Activated CD4-positive, CD25-positive, alpha-beta regulatory T cell treated with anti-CD3 and anti-CD28 coated beads, Interleukin-2, amount 50 U/mL, for 24 hours (primary cell): ENCODE results near the gene LRIT3.
"Not testable (repeated sequence)": the region's sequence is repeated elsewhere in the genome, so short reads cannot be mapped to it uniquely, and the experiment has no call there.

Experiments used
- ATAC-seq, 2 donors: fragments of 150-1000 bp; cut with Tn5 transposase; one replicate each; pipeline ENCODE4 v1.10.0; 2021; ENCODE audit warnings: mild to moderate bottlenecking in 1 of 2, moderate library complexity in 1 of 2

LRIT3 gene

DNA sequence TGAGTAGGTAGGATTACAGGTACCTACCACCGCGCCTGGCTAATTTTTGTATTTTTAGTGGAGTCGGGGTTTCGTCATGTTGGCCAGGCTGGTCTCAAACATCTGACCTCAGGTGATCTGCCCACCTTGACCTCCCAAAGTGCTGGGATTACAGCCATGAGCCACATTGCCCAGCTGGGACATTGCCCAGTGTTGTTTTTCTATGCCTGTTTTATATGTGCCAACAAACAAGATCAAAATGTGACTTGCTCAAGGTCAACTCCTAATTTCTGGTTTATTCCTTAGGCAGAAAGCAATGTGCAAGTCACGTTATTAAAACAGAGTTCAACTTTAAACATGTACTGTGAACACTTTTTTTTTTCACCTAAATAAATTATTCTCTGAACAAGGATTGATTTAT is 2.7 kb downstream of the LRIT3 start:
- ATAC-seq = no peak

DNA sequence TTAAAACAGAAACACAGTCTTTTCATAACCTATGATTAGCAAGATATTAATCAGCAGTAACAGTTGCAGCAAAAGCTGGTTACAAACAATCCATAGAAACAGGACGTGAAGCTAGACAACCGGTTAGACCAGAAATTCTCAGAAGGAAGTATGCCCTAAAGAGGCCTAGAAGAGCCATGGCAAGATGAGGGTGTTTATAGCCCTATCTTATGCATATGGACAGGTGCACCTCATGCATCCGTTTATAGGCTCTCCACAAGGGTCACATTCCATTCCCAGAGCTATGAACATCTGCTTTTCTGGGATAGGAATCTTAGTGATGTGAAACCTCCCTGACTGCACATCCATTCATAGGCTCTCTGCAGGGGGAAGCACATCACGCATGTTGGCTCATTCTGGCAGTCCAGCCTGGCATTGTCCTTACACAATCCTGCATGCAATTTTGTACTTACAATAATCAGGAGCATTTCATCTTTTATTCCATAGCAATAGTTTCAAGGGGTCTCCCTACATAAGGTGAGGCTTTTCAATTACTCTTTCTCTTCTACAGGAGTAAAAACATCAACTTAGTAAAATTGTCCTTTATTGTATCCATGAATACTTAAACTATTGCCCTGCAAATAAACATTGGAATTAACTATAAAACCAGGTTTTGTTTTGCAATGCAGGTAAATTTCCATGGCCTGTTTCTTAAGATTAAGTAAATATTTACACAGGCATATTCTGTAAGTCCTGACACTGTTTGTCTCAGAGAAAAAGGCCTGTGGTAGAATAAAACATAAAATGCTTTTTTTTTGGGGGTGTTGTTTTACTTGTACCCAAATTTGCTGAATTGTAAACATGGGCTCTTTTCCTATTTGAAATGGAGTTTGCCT is 11.8 kb downstream of the LRIT3 start:
- ATAC-seq = not testable (repeated sequence)

DNA sequence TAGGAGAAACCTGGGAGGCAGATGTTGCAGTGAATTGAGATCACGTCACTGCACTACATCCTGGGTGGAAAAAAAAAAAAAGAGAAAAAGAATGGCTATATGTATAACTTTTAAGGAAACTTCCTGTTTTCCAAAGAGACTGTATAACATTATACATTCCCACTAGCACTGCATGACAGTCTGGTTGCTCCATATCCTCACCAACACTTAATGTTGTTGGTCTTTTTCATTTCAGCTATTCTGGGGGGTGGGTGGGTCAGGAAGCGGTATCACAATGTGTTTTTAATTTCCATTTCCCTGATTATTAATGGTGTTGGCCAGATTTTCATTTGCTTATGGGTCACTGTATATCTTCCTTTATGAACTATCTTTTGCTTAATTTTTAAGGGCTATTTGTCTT is 13.4 kb downstream of the LRIT3 start:
- no peak for ATAC-seq

DNA sequence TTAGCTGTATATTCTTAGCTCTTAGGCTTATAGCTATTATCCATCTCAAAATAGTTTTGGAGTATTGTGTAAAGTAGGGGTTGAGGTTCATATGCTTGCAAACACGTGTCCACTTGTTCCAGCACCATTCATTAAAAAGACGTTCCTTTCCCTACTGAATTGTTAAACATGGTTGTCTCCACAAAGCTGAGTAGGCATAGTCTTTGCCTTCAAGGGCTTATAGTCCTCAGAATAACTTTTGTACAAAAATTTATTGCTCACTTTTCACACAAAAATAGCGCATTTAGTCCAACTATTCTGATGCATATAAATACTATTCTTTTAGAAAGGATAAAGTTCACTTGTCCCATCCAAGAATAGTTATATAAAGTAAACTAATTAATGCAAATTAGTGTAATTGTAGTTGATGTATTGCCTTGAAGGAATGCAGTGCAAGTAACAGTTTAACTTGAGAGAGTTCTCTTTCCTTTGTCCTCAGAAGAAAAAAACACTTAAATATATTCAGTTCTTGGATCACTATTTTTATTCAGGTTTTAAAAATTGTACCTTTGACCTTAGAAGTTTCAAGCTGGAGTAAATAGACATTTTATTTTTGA is 14.1 kb downstream of the LRIT3 start:
- ATAC-seq = no peak

DNA sequence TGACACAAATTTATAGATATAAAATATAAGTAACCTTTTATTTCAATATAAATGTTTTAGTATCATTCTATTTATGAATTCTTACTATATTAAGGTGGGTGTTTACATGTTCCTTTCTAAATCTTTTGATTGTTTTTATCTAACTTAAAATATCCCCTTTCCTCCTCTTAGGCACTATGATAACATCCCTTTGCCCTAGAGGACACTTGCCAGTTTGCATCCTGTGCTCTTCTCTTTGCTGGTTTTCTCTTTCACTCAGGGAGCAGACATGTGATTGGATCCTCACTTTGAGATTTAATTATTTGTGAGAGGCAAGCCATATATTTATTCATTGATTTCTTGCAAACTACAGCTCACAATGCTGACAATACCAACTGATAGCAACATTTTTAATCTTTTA is 16.2 kb downstream of the LRIT3 start:
- no peak for ATAC-seq

DNA sequence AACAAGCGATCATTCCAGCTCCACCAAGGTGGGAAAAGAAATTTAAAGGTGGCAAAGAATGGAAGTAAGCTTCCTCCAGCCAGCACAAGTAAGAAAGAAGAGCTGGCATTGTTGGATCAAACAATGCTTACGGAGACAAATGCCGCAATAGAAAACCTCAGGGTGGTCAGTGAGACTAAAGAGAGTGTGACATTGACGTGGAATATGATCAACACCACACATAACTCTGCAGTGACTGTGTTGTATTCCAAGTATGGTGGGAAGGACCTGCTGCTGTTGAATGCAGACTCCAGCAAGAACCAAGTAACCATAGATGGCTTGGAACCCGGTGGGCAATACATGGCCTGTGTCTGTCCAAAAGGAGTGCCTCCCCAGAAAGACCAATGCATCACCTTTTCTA is 22.2 kb downstream of the LRIT3 start:
- no peak for ATAC-seq

DNA sequence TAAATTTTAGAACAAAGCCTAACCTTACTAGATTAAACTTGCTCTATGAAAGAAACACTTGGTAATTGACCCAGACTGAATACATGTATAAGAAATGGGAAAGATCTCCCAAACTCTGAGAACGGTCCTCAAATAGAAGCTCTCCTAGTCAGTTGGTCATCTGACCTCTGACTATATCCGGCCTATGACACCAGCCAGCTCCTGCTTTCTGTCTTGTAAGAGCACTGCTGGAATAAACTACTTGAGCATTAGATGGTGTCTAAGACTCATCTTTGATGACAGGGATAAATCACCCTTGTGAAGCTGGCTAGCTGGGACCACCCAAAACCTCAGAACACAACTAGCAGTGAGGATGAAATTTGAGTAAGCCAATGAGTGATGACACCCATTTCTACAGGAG is 24.2 kb downstream of the LRIT3 start:
- no peak for ATAC-seq

DNA sequence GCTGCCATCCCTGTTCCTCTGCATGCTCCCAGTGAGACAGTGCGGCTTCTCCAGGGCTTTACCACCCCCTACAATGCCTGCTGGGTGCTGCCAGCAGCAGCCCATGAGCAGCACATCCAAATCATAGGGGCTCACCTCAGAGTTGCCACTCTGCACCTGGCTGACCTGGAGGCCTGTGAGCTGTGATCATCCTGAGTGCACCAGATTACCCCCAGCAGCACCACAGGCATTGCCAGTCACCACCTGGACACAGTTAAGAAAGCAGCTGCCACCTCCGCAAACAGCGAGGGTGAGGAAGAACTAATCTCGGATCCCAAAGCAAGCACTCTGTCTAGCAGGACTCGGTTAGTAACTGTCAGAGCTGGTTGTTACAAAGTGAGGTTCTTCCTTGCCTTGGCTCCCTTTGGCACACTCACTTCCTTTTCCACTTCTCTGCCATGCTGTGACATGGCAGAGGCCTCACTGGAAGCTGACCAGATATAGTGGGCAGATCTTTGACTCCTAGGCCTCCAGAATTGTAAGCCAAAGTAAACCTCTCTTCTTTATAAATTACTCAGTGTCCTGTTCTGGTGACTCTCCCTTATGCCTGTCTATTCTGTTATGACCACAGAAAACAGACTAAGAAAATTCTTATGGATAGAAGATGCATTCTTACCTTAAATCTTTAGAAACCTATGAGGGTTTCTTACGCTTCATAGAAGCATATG is 25.2 kb downstream of the LRIT3 start:
- no peak for ATAC-seq

DNA sequence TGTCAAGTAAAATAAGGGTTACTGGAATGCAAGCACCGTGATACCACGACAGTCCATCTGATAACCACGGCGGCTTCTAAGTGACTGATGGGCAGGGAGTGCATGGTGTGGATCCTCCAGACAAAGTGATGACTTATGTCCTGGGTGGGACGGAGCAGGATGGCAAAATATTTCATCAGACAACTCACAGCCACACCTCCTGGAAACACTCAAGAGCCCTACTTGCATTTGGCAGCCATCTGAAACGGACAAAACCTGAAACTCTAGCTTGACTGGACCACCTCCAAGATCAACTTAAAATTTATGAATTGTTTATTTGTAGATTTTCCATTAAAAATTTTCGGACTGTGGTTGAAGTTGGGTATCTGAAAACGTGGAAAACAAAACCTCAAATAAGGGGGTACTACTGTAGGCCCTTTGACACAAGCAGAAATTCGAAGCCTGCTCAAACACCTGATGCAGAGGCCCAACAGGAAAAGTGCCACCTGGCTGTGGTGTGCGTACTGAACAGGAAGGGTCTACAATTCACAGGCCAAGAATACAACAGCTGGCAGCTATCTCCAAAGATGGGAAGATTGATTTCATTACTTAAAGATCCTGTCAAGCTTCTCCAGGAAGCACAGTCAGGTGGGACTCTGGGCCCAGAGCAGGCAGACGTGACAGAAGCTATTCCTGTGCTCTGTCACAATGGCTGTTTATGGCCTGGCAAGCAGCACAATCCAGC is 26.0 kb downstream of the LRIT3 start:
- no peak for ATAC-seq

DNA sequence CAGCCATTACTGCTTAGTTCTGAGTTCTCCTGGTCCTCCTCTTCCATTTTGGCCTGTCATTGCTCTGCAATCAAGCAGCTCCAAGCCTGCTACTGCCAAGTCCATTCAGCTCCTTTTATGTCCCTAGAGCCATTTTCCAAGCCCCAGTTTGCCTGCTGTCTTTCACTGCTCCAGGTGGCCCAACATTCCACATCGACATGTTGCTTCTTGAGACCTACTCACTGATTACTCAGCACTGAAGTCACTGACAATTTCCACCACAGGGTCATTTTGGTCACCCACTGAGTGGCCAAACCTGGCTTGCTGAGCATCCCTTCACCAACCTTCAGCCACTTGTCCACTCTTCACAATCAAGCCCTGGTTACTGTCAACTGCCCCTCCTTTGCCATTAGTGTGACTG is 27.2 kb downstream of the LRIT3 start:
- no peak for ATAC-seq

DNA sequence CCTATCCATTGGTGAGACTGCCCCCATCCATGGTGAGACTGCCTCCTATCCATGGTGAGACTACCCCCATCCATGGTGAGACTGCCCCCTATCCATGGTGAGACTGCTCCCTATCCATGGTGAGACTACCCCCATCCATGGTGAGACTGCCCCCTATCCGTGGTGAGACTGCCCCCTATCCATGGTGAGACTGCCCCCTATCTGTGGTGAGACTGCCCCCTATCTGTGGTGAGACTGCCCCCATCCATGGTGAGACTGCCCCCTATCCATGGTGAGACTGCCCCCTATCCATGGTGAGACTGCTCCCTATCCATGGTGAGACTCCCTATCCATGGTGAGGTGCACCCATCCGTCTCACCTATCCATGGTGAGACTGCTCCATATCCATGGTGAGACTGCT is 27.6 kb downstream of the LRIT3 start:
- ATAC-seq = not testable (repeated sequence)

DNA sequence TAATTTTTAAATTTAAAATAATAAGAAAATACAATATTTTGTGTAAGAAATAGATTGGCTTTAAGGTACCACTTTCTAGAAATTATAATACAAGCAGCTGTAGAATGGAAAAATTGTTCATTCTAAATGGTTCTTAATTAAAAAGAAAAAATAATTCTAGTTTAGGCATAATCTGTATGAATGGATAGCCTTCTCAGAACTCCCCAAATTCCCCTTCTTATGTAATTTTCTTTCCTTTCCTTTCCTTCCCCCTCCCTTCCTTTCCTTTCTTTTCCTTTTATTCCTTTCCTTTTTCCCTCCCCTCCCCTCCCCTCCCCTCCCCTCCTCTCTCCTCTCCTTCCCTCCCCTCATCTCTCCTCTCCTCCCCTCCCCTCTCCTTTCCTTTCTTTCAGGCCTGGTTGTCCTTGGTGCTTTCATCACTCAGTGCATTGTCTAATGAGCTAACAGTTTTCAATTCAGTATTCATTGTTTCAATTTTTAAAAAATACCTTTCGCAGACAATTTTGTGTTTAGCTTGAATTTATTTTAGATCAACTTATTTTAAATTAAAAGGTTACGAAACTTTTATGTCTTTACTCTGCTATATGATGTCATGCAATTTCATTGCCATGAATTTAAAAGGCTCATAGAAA is 28.8 kb downstream of the LRIT3 start:
- no peak for ATAC-seq

DNA sequence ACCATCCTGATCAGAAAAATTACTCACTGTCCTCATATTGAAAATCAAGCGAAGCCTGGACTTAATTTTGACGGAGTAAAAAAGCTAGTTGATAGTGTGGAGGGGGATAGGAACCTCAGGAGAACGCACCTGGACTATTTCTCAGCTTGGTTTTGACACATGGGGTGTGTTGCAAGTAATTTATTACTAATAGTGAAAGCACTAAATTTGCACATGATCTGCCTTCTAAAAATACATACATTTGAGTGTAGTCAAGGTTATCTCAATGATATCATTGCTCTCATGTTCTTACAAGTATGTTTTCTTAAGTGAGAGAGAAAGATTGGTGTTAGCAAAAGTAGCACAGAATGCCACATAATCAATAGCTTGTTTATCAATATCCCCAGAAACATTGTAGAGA is 29.5 kb downstream of the LRIT3 start:
- ATAC-seq = no peak

DNA sequence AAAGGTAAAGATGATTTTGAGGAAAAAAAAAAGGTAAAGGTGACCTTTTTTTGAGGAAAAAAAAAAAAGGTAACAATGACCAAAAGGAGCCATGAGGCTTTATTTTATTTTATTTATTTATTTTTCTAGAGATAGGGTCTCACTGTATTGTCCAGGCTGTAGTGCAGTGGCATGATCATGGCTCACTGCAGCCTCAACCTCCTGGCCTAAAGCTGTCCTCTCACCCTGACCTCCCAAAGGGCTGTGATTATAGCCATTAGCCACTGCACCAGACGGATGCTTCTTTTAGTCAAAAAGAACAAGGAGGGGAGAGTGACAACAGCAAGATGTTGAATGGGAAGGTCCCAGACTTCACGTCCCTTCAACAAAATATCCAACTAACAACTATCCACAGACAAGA is 30.4 kb downstream of the LRIT3 start:
- no peak for ATAC-seq

DNA sequence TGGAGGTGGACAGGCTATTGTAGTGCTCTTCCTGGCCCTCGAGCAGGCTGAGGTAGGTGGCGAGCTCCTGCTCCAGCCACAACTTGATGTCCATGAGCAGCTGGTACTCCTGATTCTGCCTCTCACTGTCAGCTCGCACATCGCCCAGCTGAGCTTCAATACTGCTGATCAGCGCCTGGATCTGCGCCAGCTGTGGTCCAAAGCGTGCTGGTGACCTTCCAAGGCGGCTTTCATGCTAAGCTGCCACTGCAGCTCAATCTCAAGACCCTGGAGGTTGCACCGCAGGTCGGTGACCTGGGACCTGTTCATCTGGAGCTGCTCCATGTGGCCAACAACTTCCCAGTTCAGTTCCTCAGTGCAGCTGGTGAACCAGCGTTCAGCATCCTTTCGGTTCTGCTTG is 31.2 kb downstream of the LRIT3 start:
- ATAC-seq = no peak

DNA sequence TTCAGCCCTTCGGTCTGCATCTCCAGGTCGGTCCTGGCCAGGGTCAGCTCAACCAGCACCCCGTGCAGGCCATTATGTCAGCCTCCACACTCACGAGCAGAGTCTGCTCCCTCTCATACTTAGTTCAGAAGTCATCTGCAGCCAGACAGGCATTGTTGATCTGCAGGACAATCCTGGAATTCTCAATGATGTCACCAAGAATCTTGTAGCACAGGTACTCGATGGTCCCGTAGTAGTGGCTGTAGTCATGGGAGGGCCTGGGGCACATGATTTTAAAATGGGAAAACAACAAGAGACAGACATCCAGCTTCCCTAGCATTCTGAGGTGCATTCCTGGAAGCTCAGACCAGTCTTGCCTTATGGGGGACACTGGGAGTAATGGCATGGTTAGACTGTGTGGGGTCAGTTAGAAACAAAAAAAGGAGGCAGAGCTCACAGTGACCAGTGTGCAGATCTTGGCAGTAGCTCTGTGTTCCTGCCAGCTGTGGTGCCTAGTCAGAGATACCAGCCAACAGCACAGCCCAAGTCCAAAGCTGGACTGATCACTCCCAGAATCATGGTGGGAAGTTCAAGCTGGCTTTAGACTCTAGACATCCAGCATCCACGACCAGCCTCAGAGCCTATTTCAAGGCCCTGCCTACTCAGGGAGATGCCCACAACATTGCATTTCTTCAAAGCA is 31.9 kb downstream of the LRIT3 start:
- ATAC-seq = no peak

DNA sequence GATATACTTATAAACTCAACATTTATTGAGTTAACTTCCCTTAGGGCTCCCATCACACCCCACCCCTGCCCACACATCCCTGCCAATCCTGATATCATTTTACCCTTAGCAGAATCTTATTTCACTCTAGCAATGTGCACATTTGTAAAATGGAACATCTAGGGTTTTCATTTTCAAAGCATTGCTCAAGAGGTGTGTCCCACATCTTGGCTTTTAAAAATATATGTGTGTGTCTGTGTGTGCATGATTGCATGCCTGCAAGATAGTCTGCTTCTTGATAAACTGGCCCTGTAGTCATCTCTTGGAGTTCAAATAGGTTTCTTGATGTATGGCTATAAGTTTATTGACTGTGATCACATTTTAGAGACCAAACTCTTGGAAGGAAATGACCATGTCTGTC is 38.4 kb downstream of the LRIT3 start:
- ATAC-seq = no peak

DNA sequence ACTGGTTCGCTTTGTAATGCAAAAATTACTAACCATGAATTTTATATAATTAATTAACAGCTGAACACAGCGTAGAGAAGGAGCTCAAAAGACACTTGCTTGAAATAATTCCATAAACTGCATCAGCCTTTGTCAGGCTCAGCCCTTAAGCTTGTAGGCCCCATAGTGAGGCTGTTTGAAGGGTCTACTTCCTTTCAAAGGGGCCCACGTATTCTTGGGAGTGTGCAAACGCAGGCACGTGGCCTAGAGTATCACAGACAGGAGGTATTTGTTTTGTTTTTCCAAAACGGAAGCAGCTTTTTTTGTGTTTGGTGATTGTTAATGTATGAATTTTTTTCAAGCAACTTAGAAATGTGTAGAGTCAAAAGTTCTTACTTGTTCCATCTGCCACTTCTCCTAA is 39.2 kb downstream of the LRIT3 start:
- no peak for ATAC-seq

DNA sequence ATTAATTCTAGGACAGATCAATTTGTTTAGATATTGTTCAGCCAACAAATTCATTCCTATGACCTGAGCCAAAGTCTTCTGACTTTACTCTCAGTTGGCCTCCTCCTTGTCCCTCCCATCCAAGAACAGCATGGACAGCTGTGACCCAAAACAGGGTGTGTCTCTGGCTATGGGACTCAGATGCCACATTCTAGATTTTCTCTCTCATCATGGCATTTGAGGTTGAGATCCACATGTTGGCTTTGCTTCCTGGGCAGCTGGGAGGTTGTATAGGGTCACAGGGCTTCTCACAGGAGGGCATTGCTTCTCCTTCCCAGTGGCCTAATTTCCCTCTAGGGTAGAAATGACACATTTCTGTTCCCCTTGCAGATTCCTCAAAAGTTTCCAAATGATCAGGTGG is 42.2 kb downstream of the LRIT3 start:
- no peak for ATAC-seq

DNA sequence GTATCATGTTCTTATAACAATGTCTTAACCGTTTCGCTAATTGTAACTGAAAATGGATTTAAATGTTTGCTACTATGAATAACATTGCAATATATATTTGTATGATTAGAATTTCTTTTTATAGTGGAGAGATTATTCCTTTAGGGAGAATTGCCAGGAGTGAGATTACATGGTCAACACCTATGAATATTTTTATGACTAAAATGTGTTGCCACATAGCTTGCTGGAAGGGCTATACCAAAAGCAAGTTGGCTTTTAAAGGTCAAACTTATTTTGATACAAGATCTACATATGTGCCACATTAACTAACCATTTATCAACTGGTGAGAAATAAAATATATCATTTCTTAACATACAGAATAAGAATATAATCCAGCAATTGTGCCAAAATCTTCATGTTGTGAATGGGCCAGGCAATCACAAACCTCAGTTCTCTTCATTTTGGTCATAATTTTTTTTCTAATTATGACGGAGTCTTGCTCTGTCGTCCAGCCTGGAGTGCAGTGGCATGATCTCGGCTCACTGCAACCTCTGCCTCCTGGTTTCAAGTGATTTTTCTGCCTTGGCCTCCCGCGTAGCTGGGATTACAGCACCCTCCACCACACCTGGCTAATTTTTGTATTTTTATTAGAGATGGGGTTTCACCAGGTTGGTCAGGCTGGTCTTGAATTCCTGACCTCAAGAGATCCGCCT is 54.8 kb downstream of the LRIT3 start:
- ATAC-seq = no peak

DNA sequence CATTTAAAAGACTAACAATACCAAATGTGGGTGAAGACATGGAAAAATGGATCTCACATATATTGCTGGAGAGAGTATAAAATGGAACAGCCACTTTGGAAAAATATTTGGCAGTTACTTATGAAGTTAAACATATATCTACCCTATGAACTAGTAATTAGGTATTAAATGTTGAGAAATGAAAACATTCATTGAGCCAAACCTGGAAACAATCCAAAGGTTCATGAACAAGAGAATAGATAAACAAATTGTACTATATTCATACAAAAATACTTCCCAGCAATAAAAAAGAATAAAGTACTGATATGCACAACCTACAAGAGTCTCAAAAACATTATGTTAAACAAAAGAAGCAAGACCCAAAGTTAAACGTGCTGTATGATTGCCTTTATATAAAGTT is 60.8 kb downstream of the LRIT3 start:
- ATAC-seq = no peak

DNA sequence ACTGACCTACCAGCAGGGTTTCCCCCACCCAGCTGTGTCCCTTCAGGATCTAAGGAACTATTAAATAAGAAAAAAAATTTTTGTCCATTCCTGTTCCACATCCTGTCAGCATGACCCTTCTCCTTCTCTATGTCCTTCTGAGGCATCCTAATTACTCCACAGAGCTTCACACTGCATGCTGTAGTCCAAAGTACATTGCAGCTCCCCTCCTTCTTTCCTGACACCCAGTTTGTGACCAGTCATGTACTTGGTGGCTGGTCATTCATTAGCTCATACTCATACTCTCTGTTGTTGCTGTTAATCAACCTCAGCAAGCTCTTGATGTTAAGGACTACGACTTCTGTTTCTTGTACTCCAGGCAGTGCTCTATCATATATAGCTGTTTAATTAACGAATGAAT is 62.3 kb downstream of the LRIT3 start:
- ATAC-seq = no peak
